ENCODE results near the gene RAD23A.
A peak's percentile ranks its signal among the peaks of the same experiment; 100 is the strongest.

RAD23A gene

GRCh38 chr19:12948612-12949362, 3.1 kb downstream of the RAD23A start:
- TF ChIP-seq CEBPB (IDR thresholded peaks at IDR 0.05) (no peak), EGR1 (IDR thresholded peaks at IDR 0.05) (no peak), TEAD4 (IDR thresholded peaks at IDR 0.05) (no peak), ZBTB7A (IDR thresholded peaks at IDR 0.05; ENCODE audit: low read depth) (no peak), USF1 (IDR thresholded peaks at IDR 0.05) (no peak), CREB1 (IDR thresholded peaks at IDR 0.05; ENCODE audit: low read depth) (no peak), RAD21 (IDR thresholded peaks at IDR 0.05; ENCODE audit: low read depth) (no peak), NFIC (IDR thresholded peaks at IDR 0.05) (no peak), TCF12 (IDR thresholded peaks at IDR 0.05; ENCODE audit: low read depth) (peak; percentile 32; the same call in 1 of the 2 replicates), EP300 (IDR thresholded peaks at IDR 0.05; ENCODE audit: borderline replicate concordance) (peak; percentile 14; the same call in 1 of the 2 replicates)
- TF ChIP-seq, protein P1, sequence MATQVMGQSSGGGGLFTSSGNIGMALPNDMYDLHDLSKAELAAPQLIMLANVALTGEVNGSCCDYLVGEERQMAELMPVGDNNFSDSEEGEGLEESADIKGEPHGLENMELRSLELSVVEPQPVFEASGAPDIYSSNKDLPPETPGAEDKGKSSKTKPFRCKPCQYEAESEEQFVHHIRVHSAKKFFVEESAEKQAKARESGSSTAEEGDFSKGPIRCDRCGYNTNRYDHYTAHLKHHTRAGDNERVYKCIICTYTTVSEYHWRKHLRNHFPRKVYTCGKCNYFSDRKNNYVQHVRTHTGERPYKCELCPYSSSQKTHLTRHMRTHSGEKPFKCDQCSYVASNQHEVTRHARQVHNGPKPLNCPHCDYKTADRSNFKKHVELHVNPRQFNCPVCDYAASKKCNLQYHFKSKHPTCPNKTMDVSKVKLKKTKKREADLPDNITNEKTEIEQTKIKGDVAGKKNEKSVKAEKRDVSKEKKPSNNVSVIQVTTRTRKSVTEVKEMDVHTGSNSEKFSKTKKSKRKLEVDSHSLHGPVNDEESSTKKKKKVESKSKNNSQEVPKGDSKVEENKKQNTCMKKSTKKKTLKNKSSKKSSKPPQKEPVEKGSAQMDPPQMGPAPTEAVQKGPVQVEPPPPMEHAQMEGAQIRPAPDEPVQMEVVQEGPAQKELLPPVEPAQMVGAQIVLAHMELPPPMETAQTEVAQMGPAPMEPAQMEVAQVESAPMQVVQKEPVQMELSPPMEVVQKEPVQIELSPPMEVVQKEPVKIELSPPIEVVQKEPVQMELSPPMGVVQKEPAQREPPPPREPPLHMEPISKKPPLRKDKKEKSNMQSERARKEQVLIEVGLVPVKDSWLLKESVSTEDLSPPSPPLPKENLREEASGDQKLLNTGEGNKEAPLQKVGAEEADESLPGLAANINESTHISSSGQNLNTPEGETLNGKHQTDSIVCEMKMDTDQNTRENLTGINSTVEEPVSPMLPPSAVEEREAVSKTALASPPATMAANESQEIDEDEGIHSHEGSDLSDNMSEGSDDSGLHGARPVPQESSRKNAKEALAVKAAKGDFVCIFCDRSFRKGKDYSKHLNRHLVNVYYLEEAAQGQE (IDR thresholded peaks at IDR 0.05; ENCODE audit: low read depth) = no peak

GRCh38 chr19:12949363-12950283, 4.0 kb downstream of the RAD23A start:
- no peak for TF ChIP-seq CEBPB (IDR thresholded peaks at IDR 0.05)
- TF ChIP-seq CREB1 (IDR thresholded peaks at IDR 0.05; ENCODE audit: low read depth) = no peak
- no peak for TF ChIP-seq ZBTB7A (IDR thresholded peaks at IDR 0.05; ENCODE audit: low read depth)
- no peak for TF ChIP-seq TAF1 (IDR thresholded peaks at IDR 0.05; ENCODE audit: low read depth)
- no peak for TF ChIP-seq MAX (IDR thresholded peaks at IDR 0.05)
- no peak for TF ChIP-seq EP300 (IDR thresholded peaks at IDR 0.05; ENCODE audit: borderline replicate concordance)
- TF ChIP-seq, protein P1 (IDR thresholded peaks at IDR 0.05; ENCODE audit: low read depth) = no peak
- no peak for TF ChIP-seq NFIC (IDR thresholded peaks at IDR 0.05)
- TF ChIP-seq TCF12 (IDR thresholded peaks at IDR 0.05; ENCODE audit: low read depth) = no peak
- no peak for TF ChIP-seq USF1 (IDR thresholded peaks at IDR 0.05)
- no peak for TF ChIP-seq RAD21 (IDR thresholded peaks at IDR 0.05; ENCODE audit: low read depth)
- no peak for TF ChIP-seq YY1 (IDR thresholded peaks at IDR 0.05; ENCODE audit: low read depth)
- TF ChIP-seq FOXM1 (IDR thresholded peaks at IDR 0.05; ENCODE audit: borderline replicate concordance, low read depth) = no peak
- no peak for TF ChIP-seq EGR1 (IDR thresholded peaks at IDR 0.05)
- no peak for TF ChIP-seq TEAD4 (IDR thresholded peaks at IDR 0.05)

DNA sequence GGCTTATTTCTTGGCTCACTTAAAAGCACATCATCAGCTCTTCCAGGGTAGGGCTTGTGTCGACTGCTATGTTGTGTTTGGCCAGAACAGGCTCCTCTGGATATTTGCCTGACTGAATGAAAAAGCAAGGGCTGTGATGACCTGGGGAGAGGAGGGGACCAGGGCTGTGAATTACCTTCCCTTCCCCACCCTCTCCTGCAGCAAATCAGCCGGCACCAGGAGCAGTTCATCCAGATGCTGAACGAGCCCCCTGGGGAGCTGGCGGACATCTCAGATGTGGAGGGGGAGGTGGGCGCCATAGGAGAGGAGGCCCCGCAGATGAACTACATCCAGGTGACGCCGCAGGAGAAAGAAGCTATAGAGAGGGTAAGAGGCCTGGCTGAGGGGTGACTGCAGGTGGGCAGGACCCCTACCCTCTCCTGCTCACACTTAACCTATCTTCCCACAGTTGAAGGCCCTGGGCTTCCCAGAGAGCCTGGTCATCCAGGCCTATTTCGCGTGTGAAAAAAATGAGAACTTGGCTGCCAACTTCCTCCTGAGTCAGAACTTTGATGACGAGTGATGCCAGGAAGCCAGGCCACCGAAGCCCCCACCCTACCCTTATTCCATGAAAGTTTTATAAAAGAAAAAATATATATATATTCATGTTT, 7.0 kb downstream of the RAD23A start:
- TF ChIP-seq FOXM1 (IDR thresholded peaks at IDR 0.05; ENCODE audit: borderline replicate concordance, low read depth) = no peak
- TF ChIP-seq TAF1 (IDR thresholded peaks at IDR 0.05; ENCODE audit: low read depth) = no peak
- TF ChIP-seq CREB1 (IDR thresholded peaks at IDR 0.05; ENCODE audit: low read depth) = no peak
- no peak for TF ChIP-seq ZBTB7A (IDR thresholded peaks at IDR 0.05; ENCODE audit: low read depth)
- no peak for TF ChIP-seq RAD21 (IDR thresholded peaks at IDR 0.05; ENCODE audit: low read depth)
- no peak for TF ChIP-seq NFIC (IDR thresholded peaks at IDR 0.05)
- TF ChIP-seq, protein P1 (IDR thresholded peaks at IDR 0.05; ENCODE audit: low read depth) = no peak
- TF ChIP-seq TEAD4 (IDR thresholded peaks at IDR 0.05) = no peak
- no peak for TF ChIP-seq CEBPB (IDR thresholded peaks at IDR 0.05)
- no peak for TF ChIP-seq EGR1 (IDR thresholded peaks at IDR 0.05)
- TF ChIP-seq EP300 (IDR thresholded peaks at IDR 0.05; ENCODE audit: borderline replicate concordance) = no peak
- no peak for TF ChIP-seq USF1 (IDR thresholded peaks at IDR 0.05)
- TF ChIP-seq TCF12 (IDR thresholded peaks at IDR 0.05; ENCODE audit: low read depth) = no peak
- no peak for TF ChIP-seq MAX (IDR thresholded peaks at IDR 0.05)
